K562 (cell line): ENCODE results near the gene TIMP3. TPM values are rescaled to one million over a fixed set of nuclear protein-coding genes. Genes with fewer than 3 reads are reported as not detected.

Experiments
- BACH1 ChIP-seq: fragments of 200-800 bp; sonication (Bioruptor generic); IDR thresholded peaks from 2 replicates; pipeline ENCODE4 v1.6.1; 2016; ENCODE audit warnings: missing genetic modification characterization, missing compliant biosample characterization
- CBX3 ChIP-seq, 2 experiments: IDR thresholded peaks; 1 replicate in 1 of 2; 2 replicates in 1 of 2; pipeline ENCODE4 v1.6.1; 2012; ENCODE audit warnings: inconsistent platforms in 2 of 2, low read length in 2 of 2, borderline replicate concordance in 1 of 2, control low read depth in 1 of 2
- EGR1 ChIP-seq: fragments of 450-650 bp; conservative IDR thresholded peaks from 2 replicates; pipeline ENCODE4 v1.6.1; 2017; ENCODE audit warnings: mild to moderate bottlenecking
- GABPA ChIP-seq: fragments of 200-800 bp; sonication (Bioruptor generic); conservative IDR thresholded peaks from 2 replicates; pipeline ENCODE4 v1.6.1; 2016; ENCODE audit warnings: low read depth, missing genetic modification characterization, missing compliant biosample characterization
- MBD2 ChIP-seq: sonication (generic); IDR thresholded peaks from 2 replicates; pipeline ENCODE4 v1.6.1; 2016; ENCODE audit warnings: low read depth, borderline replicate concordance
- PHB ChIP-seq: fragments of 250-450 bp; sonication (Bioruptor Pico); IDR thresholded peaks from 2 replicates; pipeline ENCODE4 v1.5.0; 2021
- PHF20 ChIP-seq: fragments of 450-650 bp; IDR thresholded peaks from 2 replicates; pipeline ENCODE4 v1.6.1; 2018; ENCODE audit not compliant: partially characterized antibody
- RNF2 ChIP-seq: sonication (generic); IDR thresholded peaks from 2 replicates; pipeline ENCODE4 v1.6.1; 2016
- RUNX1 ChIP-seq: sonication (generic); IDR thresholded peaks from 2 replicates; pipeline ENCODE4 v1.6.1; 2016; ENCODE audit warnings: antibody characterized with exemption, low read depth
- ZNF695 ChIP-seq: fragments of 450-650 bp; formaldehyde crosslinking; IDR thresholded peaks from 2 replicates; pipeline ENCODE4 v1.4.0; 2020; ENCODE audit warnings: mild to moderate bottlenecking, moderate library complexity
- ZNF76 ChIP-seq: fragments of 250-450 bp; sonication (Bioruptor Pico); IDR thresholded peaks from 2 replicates; pipeline ENCODE4 v1.4.0; 2020; ENCODE audit warnings: mild to moderate bottlenecking, moderate library complexity, borderline replicate concordance
- polyA plus RNA-seq, 8 experiments: library from polyadenylated mRNA; depleted of rRNA in 4 of 8; stranded (reverse) in 5 of 8; unstranded in 3 of 8; fragments of >200 nt; fragmentation: Nextera tagmentation in 2 of 8; fragmentation: Illumina TruSeq in 1 of 8; extraction: Ambion mirVana in 2 of 8; extraction: Trizol in 1 of 8; gene quantifications; 2 replicates each; pipeline versions ENCODE4 v1.2.1 to v1.2.3, GENCODE V29; 2011 to 2014; ENCODE audit warnings: inconsistent platforms in 1 of 8, missing spikeins in 1 of 8
- total RNA-seq, 7 experiments: library from RNA; depleted of rRNA in 6 of 7; stranded (reverse); fragments of >200 nt in 6 of 7; fragmentation: Illumina TruSeq in 2 of 7; extraction: Trizol in 2 of 7; gene quantifications; 2 replicates each; pipeline versions ENCODE4 v1.2.1 to v1.2.3, GENCODE V29; 2011 to 2021; ENCODE audit warnings: low replicate concordance in 1 of 7
- TF ChIP-seq, protein P1 (sequence below): fragments of 450-650 bp; IDR thresholded peaks from 2 replicates; pipeline ENCODE4 v1.6.1; 2016; ENCODE audit warnings: low read depth
- TF ChIP-seq, protein P2 (sequence below): fragments of 250-450 bp; sonication (Bioruptor Pico); IDR thresholded peaks from 2 replicates; pipeline ENCODE4 v1.8.0; 2021; ENCODE audit warnings: borderline replicate concordance, mild to moderate bottlenecking, moderate library complexity; ENCODE audit not compliant: poor library complexity, severe bottlenecking
- TF ChIP-seq, protein P3 (sequence below): fragments of 450-650 bp; formaldehyde crosslinking; IDR thresholded peaks from 2 replicates; pipeline ENCODE4 v1.4.0; 2020; ENCODE audit warnings: mild to moderate bottlenecking, mixed read lengths

Gene TIMP3
- total and polyA plus RNA-seq, 9 of the 15 experiments (the other 6 are each of a cell fraction or from before 2014, with no cell fraction given), result 0.07 to 0.73 (median 0.18) TPM

DNA sequence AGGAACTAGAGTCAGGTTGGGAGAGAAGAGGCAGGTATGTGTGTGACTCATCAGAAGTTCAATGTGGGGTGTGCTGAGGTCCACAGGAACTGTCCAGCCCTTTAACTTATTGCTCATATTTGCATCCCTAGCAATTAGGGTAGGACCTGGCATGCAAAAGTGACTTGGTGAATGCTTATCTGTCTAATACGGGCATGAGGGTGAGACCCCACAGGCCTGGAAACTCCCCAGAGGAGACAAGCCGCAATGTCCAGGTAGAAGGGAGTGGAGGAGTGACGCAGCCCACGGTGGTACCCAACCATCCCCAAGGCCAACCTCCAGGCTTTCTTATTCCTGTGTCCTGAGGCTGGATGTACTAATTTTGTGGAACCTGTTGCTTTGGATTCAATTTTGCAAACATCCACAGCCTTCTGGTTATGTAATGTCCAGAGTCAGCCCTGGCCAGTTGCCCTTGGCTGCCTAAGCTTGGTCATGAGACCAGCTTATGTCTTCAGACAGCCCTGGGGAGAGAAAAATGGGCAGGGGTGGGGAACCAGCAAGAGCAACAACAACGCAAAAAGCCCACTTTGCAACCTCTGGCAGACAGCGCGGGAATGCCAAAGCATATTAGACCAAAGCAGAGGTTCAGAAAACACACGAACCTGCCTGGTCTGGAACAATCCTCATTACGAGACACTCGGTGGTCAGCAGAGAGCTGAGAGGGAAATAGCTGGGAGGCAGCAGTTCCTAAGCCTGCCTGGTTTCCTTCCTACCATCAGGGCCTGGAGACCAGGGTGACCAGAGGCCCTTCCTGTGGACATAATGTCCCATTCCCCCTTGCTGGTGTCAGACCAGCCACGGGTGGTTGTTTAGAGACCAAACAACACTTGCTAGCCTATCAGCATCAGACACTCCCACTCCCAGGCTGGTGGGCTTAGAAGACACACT is 49.3 kb downstream of the TIMP3 start (continued):
- TF ChIP-seq, protein P1, sequence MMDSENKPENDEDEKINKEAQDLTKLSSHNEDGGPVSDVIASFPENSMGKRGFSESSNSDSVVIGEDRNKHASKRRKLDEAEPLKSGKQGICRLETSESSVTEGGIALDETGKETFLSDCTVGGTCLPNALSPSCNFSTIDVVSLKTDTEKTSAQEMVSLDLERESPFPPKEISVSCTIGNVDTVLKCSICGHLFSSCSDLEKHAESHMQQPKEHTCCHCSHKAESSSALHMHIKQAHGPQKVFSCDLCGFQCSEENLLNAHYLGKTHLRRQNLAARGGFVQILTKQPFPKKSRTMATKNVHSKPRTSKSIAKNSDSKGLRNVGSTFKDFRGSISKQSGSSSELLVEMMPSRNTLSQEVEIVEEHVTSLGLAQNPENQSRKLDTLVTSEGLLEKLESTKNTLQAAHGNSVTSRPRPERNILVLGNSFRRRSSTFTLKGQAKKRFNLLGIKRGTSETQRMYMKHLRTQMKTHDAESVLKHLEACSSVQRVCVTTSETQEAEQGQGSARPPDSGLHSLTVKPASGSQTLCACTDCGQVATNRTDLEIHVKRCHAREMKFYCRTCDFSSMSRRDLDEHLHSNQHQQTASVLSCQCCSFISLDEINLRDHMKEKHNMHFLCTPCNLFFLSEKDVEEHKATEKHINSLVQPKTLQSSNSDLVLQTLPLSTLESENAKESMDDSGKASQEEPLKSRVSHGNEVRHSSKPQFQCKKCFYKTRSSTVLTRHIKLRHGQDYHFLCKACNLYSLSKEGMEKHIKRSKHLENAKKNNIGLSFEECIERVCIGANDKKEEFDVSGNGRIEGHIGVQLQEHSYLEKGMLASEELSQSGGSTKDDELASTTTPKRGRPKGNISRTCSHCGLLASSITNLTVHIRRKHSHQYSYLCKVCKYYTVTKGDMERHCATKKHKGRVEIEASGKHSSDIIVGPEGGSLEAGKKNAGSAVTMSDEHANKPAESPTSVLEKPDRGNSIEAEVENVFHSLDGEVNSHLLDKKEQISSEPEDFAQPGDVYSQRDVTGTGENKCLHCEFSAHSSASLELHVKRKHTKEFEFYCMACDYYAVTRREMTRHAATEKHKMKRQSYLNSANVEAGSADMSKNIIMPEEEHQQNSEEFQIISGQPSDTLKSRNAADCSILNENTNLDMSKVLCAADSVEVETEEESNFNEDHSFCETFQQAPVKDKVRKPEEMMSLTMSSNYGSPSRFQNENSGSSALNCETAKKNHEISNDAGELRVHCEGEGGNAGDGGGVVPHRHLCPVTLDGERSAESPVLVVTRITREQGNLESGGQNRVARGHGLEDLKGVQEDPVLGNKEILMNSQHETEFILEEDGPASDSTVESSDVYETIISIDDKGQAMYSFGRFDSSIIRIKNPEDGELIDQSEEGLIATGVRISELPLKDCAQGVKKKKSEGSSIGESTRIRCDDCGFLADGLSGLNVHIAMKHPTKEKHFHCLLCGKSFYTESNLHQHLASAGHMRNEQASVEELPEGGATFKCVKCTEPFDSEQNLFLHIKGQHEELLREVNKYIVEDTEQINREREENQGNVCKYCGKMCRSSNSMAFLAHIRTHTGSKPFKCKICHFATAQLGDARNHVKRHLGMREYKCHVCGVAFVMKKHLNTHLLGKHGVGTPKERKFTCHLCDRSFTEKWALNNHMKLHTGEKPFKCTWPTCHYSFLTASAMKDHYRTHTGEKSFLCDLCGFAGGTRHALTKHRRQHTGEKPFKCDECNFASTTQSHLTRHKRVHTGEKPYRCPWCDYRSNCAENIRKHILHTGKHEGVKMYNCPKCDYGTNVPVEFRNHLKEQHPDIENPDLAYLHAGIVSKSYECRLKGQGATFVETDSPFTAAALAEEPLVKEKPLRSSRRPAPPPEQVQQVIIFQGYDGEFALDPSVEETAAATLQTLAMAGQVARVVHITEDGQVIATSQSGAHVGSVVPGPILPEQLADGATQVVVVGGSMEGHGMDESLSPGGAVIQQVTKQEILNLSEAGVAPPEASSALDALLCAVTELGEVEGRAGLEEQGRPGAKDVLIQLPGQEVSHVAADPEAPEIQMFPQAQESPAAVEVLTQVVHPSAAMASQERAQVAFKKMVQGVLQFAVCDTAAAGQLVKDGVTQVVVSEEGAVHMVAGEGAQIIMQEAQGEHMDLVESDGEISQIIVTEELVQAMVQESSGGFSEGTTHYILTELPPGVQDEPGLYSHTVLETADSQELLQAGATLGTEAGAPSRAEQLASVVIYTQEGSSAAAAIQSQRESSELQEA, result no peak
- TF ChIP-seq ZNF76 (CRISPR knock-in tag), result no peak
- TF ChIP-seq PHB (CRISPR knock-in tag), result no peak
- no peak for TF ChIP-seq MBD2
- no peak for TF ChIP-seq CBX3 (IDR thresholded peaks at IDR 0.05; ENCODE audit: borderline replicate concordance in 1 of 2, low read length in 2 of 2)
- no peak for TF ChIP-seq ZNF695 (CRISPR knock-in tag)
- TF ChIP-seq, protein P2, sequence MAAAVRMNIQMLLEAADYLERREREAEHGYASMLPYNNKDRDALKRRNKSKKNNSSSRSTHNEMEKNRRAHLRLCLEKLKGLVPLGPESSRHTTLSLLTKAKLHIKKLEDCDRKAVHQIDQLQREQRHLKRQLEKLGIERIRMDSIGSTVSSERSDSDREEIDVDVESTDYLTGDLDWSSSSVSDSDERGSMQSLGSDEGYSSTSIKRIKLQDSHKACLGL (CRISPR knock-in tag), result no peak
- TF ChIP-seq BACH1, result no peak
- TF ChIP-seq, protein P3, sequence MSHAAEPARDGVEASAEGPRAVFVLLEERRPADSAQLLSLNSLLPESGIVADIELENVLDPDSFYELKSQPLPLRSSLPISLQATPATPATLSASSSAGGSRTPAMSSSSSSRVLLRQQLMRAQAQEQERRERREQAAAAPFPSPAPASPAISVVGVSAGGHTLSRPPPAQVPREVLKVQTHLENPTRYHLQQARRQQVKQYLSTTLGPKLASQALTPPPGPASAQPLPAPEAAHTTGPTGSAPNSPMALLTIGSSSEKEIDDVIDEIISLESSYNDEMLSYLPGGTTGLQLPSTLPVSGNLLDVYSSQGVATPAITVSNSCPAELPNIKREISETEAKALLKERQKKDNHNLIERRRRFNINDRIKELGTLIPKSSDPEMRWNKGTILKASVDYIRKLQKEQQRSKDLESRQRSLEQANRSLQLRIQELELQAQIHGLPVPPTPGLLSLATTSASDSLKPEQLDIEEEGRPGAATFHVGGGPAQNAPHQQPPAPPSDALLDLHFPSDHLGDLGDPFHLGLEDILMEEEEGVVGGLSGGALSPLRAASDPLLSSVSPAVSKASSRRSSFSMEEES, result no peak
- TF ChIP-seq RUNX1, result no peak
- TF ChIP-seq RNF2, result no peak
- no peak for TF ChIP-seq EGR1
- no peak for TF ChIP-seq PHF20
- no peak for TF ChIP-seq GABPA (tag)
